K562 (cell line): ENCODE measurements around the gene HCN3. TPM values are rescaled to one million over a fixed set of nuclear protein-coding genes. Genes with fewer than 3 reads are reported as not detected.

ENCODE experiments used
- ATF1 ChIP-seq, 2 experiments: fragments of 450-650 bp in 1 of 2; IDR thresholded peaks; 2 replicates each; pipeline ENCODE4 v1.6.1; 2016; ENCODE audit warnings: missing compliant biosample characterization in 1 of 2, missing genetic modification characterization in 1 of 2
- BACH1 ChIP-seq: fragments of 200-800 bp; sonication (Bioruptor generic); IDR thresholded peaks from 2 replicates; pipeline ENCODE4 v1.6.1; 2016; ENCODE audit warnings: missing genetic modification characterization, missing compliant biosample characterization
- BRCA1 ChIP-seq, 2 experiments: fragments of 450-650 bp in 1 of 2; sonication (generic) in 1 of 2; formaldehyde crosslinking in 1 of 2; IDR thresholded peaks; 2 replicates each; pipeline versions ENCODE4 v1.5.0 to v1.6.1; 2017 to 2020; ENCODE audit warnings: mild to moderate bottlenecking in 1 of 2, missing genetic modification reagents in 1 of 2
- CBX5 ChIP-seq: IDR thresholded peaks from 2 replicates; pipeline ENCODE4 v1.6.1; 2014; ENCODE audit warnings: low read depth, borderline replicate concordance
- CREB1 ChIP-seq, 2 experiments: sonication (generic) in 1 of 2; formaldehyde crosslinking in 1 of 2; IDR thresholded peaks; 2 replicates each; pipeline versions ENCODE4 v1.6.1 to v1.8.0; 2012 to 2022; ENCODE audit warnings: inconsistent platforms in 1 of 2, mild to moderate bottlenecking in 1 of 2, missing genetic modification reagents in 1 of 2, moderate library complexity in 1 of 2
- ELF1 ChIP-seq: fragments of 200-800 bp; sonication (Bioruptor generic); IDR thresholded peaks from 2 replicates; pipeline ENCODE4 v1.6.1; 2016; ENCODE audit warnings: missing genetic modification characterization, missing compliant biosample characterization
- ELF2 ChIP-seq: fragments of 250-450 bp; sonication (Bioruptor Pico); IDR thresholded peaks from 2 replicates; pipeline ENCODE4 v1.5.0; 2021; ENCODE audit warnings: mild to moderate bottlenecking
- FOXJ2 ChIP-seq: fragments of 200-800 bp; sonication (Bioruptor generic); IDR thresholded peaks from 2 replicates; pipeline ENCODE4 v1.6.1; 2016; ENCODE audit warnings: missing genetic modification characterization, missing compliant biosample characterization
- FOXO4 ChIP-seq: fragments of 450-650 bp; formaldehyde crosslinking; IDR thresholded peaks from 2 replicates; pipeline ENCODE4 v1.4.0; 2020; ENCODE audit warnings: mild to moderate bottlenecking, moderate library complexity
- FOXP4 ChIP-seq: sonication (generic); formaldehyde crosslinking; IDR thresholded peaks from 2 replicates; pipeline ENCODE4 v1.8.0; 2022; ENCODE audit warnings: mild to moderate bottlenecking, missing genetic modification reagents, borderline replicate concordance
- NFYB ChIP-seq: IDR thresholded peaks from 2 replicates; pipeline ENCODE4 v1.6.1; 2011; ENCODE audit warnings: mild to moderate bottlenecking, moderate library complexity; ENCODE audit not compliant: insufficient read length; ENCODE audit errors: extremely low read depth
- NR2C1 ChIP-seq, 2 experiments: fragments of 450-650 bp; IDR thresholded peaks; 2 replicates each; pipeline ENCODE4 v1.6.1; 2017; ENCODE audit warnings: mild to moderate bottlenecking in 2 of 2, antibody characterized with exemption in 1 of 2, inconsistent platforms in 1 of 2, missing compliant biosample characterization in 1 of 2, missing genetic modification characterization in 1 of 2
- PTRF ChIP-seq: fragments of 450-650 bp; IDR thresholded peaks from 2 replicates; pipeline ENCODE4 v1.6.1; 2016; ENCODE audit warnings: mild to moderate bottlenecking, missing genetic modification characterization, missing compliant biosample characterization
- SETDB1 ChIP-seq: IDR thresholded peaks from one replicate; pipeline ENCODE4 v1.6.1; 2012; ENCODE audit warnings: low read length, control low read depth, inconsistent platforms
- SMAD1 ChIP-seq: fragments of 150-350 bp; IDR thresholded peaks from 2 replicates; pipeline ENCODE4 v1.6.1; 2014; ENCODE audit warnings: low read length, low read depth; ENCODE audit not compliant: partially characterized antibody
- TCF3 ChIP-seq: sonication (generic); formaldehyde crosslinking; IDR thresholded peaks from 2 replicates; pipeline ENCODE4 v1.4.0; 2020; ENCODE audit warnings: mild to moderate bottlenecking, missing genetic modification reagents
- ZFX ChIP-seq: sonication (generic); formaldehyde crosslinking; IDR thresholded peaks from 2 replicates; pipeline ENCODE4 v1.8.0; 2022; ENCODE audit warnings: mild to moderate bottlenecking, missing genetic modification reagents, moderate library complexity
- ZNF175 ChIP-seq: fragments of 200-800 bp; sonication (Bioruptor generic); IDR thresholded peaks from 2 replicates; pipeline ENCODE4 v1.6.1; 2016; ENCODE audit warnings: low read depth, mild to moderate bottlenecking, missing genetic modification characterization, missing compliant biosample characterization
- ZNF232 ChIP-seq: sonication (generic); formaldehyde crosslinking; IDR thresholded peaks from 2 replicates; pipeline ENCODE4 v1.8.0; 2022; ENCODE audit warnings: mild to moderate bottlenecking, missing genetic modification reagents
- ZNF740 ChIP-seq, 3 experiments: fragments of 200-800 bp in 1 of 3; sonication (Bioruptor generic) in 1 of 3; sonication (generic) in 1 of 3; formaldehyde crosslinking in 1 of 3; IDR thresholded peaks; 2 replicates each; pipeline versions ENCODE4 v1.6.1 to v1.8.0; 2016 to 2022; ENCODE audit warnings: mild to moderate bottlenecking in 2 of 3, missing compliant biosample characterization in 2 of 3, missing genetic modification characterization in 2 of 3, missing genetic modification reagents in 1 of 3
- ZNF77 ChIP-seq: fragments of 250-450 bp; sonication (Bioruptor Pico); IDR thresholded peaks from 2 replicates; pipeline ENCODE4 v1.5.0; 2020
- polyA plus RNA-seq, 8 experiments: library from polyadenylated mRNA; depleted of rRNA in 4 of 8; stranded (reverse) in 5 of 8; unstranded in 3 of 8; fragments of >200 nt; fragmentation: Nextera tagmentation in 2 of 8; fragmentation: Illumina TruSeq in 1 of 8; extraction: Ambion mirVana in 2 of 8; extraction: Trizol in 1 of 8; gene quantifications; 2 replicates each; pipeline versions ENCODE4 v1.2.1 to v1.2.3, GENCODE V29; 2011 to 2014; ENCODE audit warnings: inconsistent platforms in 1 of 8, missing spikeins in 1 of 8
- total RNA-seq, 7 experiments: library from RNA; depleted of rRNA in 6 of 7; stranded (reverse); fragments of >200 nt in 6 of 7; fragmentation: Illumina TruSeq in 2 of 7; extraction: Trizol in 2 of 7; gene quantifications; 2 replicates each; pipeline versions ENCODE4 v1.2.1 to v1.2.3, GENCODE V29; 2011 to 2021; ENCODE audit warnings: low replicate concordance in 1 of 7

The HCN3 gene
- total and polyA plus RNA-seq, 9 of the 15 experiments (the other 6 are each of a cell fraction or from before 2014, with no cell fraction given) = 0.91 to 9.7 (median 3.9) TPM

GRCh38 chr1:155255243-155256007, 21.8 kb upstream of the HCN3 start, which contains the start of gene ENTREP3 (continued):
- TF ChIP-seq SMAD1 = no peak
- no peak for TF ChIP-seq SETDB1
- TF ChIP-seq ELF1 (tag) = no peak
- TF ChIP-seq TCF3 = no peak
- TF ChIP-seq ZNF175 = no peak
- TF ChIP-seq ELF2 (CRISPR knock-in tag) = no peak
- no peak for TF ChIP-seq NFYB
- no peak for TF ChIP-seq PTRF (tag)
- no peak for TF ChIP-seq BACH1 (tag)
- TF ChIP-seq ZNF740 (CRISPR knock-in tag; IDR thresholded peaks at IDR 0.05) = no peak
- TF ChIP-seq ZNF740 (tag; IDR thresholded peaks at IDR 0.05) = no peak
- no peak for TF ChIP-seq ZNF77
- no peak for TF ChIP-seq FOXJ2
- TF ChIP-seq BRCA1 (IDR thresholded peaks at IDR 0.05) = no peak
- no peak for TF ChIP-seq BRCA1 (CRISPR knock-in tag; IDR thresholded peaks at IDR 0.05)
- TF ChIP-seq FOXP4 (CRISPR knock-in tag) = no peak
- peak; percentile 74 for TF ChIP-seq ZFX (CRISPR knock-in tag)
- no peak for TF ChIP-seq ATF1 (CRISPR knock-in tag; IDR thresholded peaks at IDR 0.05)
- TF ChIP-seq ATF1 (tag; IDR thresholded peaks at IDR 0.05) = peak; percentile 67
- no peak for TF ChIP-seq ZNF232 (CRISPR knock-in tag)
- TF ChIP-seq CREB1 (IDR thresholded peaks at IDR 0.05) = no peak
- TF ChIP-seq CREB1 (CRISPR knock-in tag; IDR thresholded peaks at IDR 0.05) = peak; percentile 63; the same call in 1 of the 2 replicates
- TF ChIP-seq CBX5 = no peak
- no peak for TF ChIP-seq NR2C1 (IDR thresholded peaks at IDR 0.05)
- peak; percentile 72 for TF ChIP-seq NR2C1 (tag; IDR thresholded peaks at IDR 0.05)
- TF ChIP-seq FOXO4 (CRISPR knock-in tag) = no peak
